B cell (primary cell): ENCODE results near the gene TBC1D2B.

ENCODE experiments used
- CTCF ChIP-seq: fragments of 200-600 bp; IDR thresholded peaks from one replicate; pipeline ENCODE4 v1.8.0; 2022; ENCODE audit warnings: antibody characterized with exemption, mild to moderate bottlenecking
- EZH2 ChIP-seq: IDR thresholded peaks from 2 replicates; pipeline ENCODE4 v1.6.1; 2012; ENCODE audit warnings: borderline replicate concordance, low read depth, mild to moderate bottlenecking, moderate library complexity, low read length; ENCODE audit not compliant: insufficient read depth, poor library complexity, severe bottlenecking

- no peak for TF ChIP-seq CTCF
- TF ChIP-seq EZH2: no peak
Measured at GRCh38 chr15:78061963-78062427, 15.5 kb downstream of the TBC1D2B start.
